CD4-positive, alpha-beta memory T cell (primary cell): Measurements from ENCODE around the gene SDHAF1. TPM values are rescaled to one million over a fixed set of nuclear protein-coding genes. Genes with fewer than 3 reads are reported as not detected.

ENCODE experiments used
- CTCF ChIA-PET: fragments of 350-600 bp; sonication (Branson Sonifier 250); formaldehyde crosslinking; loops from one replicate; lab custom pipeline; 2021; ENCODE audit warnings: inconsistent platforms; ENCODE audit not compliant: partially characterized antibody; lab: Charles Lee
- POLR2A ChIA-PET: fragments of 350-600 bp; sonication (Branson Sonifier 250); formaldehyde crosslinking; loops from one replicate; lab custom pipeline; 2021; ENCODE audit not compliant: partially characterized antibody; lab: Charles Lee
- DNase-seq, 5 donors: peaks; one replicate each; pipeline versions ENCODE4 v3.0.0 to v3.0.0-alpha.2; 2020 to 2022; ENCODE audit warnings: mixed read lengths in 1 of 5
- H3K27ac ChIP-seq: one replicate; pipeline ENCODE4 v1.7.0; 2013; ENCODE audit warnings: low read depth, low read length
- H3K27me3 ChIP-seq: 2 replicates; pipeline ENCODE4 v1.7.0; 2013; ENCODE audit warnings: mild to moderate bottlenecking, low read length, moderate library complexity; ENCODE audit not compliant: insufficient read depth
- H3K36me3 ChIP-seq: 2 replicates; pipeline ENCODE4 v1.7.0; 2013; ENCODE audit warnings: mild to moderate bottlenecking, low read length, moderate library complexity; ENCODE audit not compliant: insufficient read depth
- H3K4me1 ChIP-seq: 2 replicates; pipeline ENCODE4 v1.7.0; 2013; ENCODE audit warnings: mild to moderate bottlenecking, low read length, moderate library complexity; ENCODE audit not compliant: insufficient read depth
- H3K4me3 ChIP-seq, 2 donors: one replicate each; pipeline ENCODE4 v1.7.0; 2013; ENCODE audit warnings: low read length in 2 of 2, mild to moderate bottlenecking in 1 of 2
- H3K9me3 ChIP-seq, 2 donors: one replicate each; pipeline ENCODE4 v1.7.0; 2013; ENCODE audit warnings: low read length in 2 of 2, control low read depth in 1 of 2; ENCODE audit not compliant: control insufficient read depth in 1 of 2
- H3K27ac Mint-ChIP-seq, 7 donors: one replicate each; pipeline ENCODE4 v1.8.0; 2020 to 2021; ENCODE audit warnings: mixed read lengths in 7 of 7, mild to moderate bottlenecking in 6 of 7, inconsistent platforms in 3 of 7, moderate library complexity in 3 of 7
- H3K27me3 Mint-ChIP-seq, 2 donors: one replicate each; pipeline ENCODE4 v1.8.0; 2020 to 2021; ENCODE audit warnings: mixed read lengths in 2 of 2
- H3K36me3 Mint-ChIP-seq, 2 donors: one replicate each; pipeline ENCODE4 v1.8.0; 2020 to 2021; ENCODE audit warnings: mixed read lengths in 2 of 2, inconsistent platforms in 1 of 2, mild to moderate bottlenecking in 1 of 2
- H3K4me1 Mint-ChIP-seq, 4 donors: one replicate each; pipeline ENCODE4 v1.8.0; 2020 to 2021; ENCODE audit warnings: mixed read lengths in 4 of 4, mild to moderate bottlenecking in 1 of 4
- H3K4me3 Mint-ChIP-seq, 8 donors: one replicate each; pipeline ENCODE4 v1.8.0; 2020 to 2021; ENCODE audit warnings: mixed read lengths in 8 of 8, mild to moderate bottlenecking in 7 of 8, moderate library complexity in 6 of 8, inconsistent platforms in 3 of 8
- H3K9me3 Mint-ChIP-seq, 8 donors: one replicate each; pipeline ENCODE4 v1.8.0; 2020 to 2021; ENCODE audit warnings: mixed read lengths in 8 of 8, mild to moderate bottlenecking in 5 of 8, inconsistent platforms in 3 of 8, moderate library complexity in 1 of 8
- intact Hi-C: fragments of 100-400 bp; cut with micrococcal nuclease; formaldehyde crosslinking; loops from one replicate; pipeline ENCODE4 v1.15.1; 2023
- polyA plus RNA-seq, 2 donors: library from polyadenylated mRNA; unstranded; fragments of 300-500 nt; fragmentation: Illumina TruSeq; gene quantifications; one replicate each; pipeline ENCODE4 v1.2.3, GENCODE V29; 2021
- total RNA-seq, 2 experiments: library from RNA; stranded (reverse); gene quantifications; one replicate each; pipeline ENCODE4 v1.2.3, GENCODE V29; 2021

The SDHAF1 gene
- total and polyA plus RNA-seq, 4 experiments from 2014 or later: 21.9 to 41.3 (median 25.8) TPM

DNA sequence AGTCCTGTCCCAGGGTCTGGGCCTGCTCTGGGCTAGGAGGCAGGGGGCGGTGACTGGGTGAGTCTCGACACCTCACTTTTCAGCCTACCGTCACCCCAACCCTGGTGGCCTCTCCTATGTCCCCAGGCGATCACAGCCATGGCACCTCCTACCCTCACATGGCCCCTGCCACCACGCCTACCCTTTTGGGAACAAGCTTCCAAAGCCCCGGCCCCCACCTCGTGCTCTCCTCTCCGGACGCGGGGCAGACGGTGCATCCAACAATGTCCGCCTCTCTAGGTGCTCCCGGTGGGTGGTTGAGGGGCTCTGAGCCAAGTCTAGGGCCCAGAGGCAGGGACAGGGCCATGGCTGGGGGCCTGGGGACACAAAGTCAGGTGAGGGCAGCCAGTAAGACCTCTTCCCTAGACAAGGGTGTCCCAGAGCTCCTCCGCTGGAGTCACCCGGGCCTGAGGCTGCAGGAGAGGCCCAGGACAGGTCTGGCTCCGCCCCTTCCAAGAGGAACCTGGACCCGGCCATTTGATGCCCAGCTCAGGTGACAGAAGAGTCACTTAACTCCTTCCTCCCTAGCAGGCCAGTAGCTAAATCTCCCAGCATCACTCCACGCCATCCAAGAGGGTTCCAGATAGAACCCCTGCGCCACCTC is 13.5 kb downstream of the SDHAF1 start, which contains the start of gene SYNE4:
SYNE4 (minus strand) TSS at position 478 of the 643 bp plus-strand sequence; CDS start at position 346, 132 bp downstream.
- Mint-ChIP-seq H3K27me3 (no peaks in the 10 kb centered on the region), H3K27ac (peak within 1 kb of the TSS; percentile 7 to 90 (median 74)), H3K9me3 (no peaks in the 10 kb centered on the region), H3K4me3 (peak within 1 kb of the TSS; percentile 60 to 77 (median 72)), H3K36me3 (no peaks in the 10 kb centered on the region), H3K4me1 (peaks cover 15 to 32% (median 21%) of the 10 kb centered on the region in 4 donors)
- peaks cover 25% of the 10 kb centered on the region for H3K4me1 ChIP-seq
- no peak within 1 kb of the TSS for H3K27ac ChIP-seq
- no peaks in the 10 kb centered on the region for H3K36me3 ChIP-seq
- intact Hi-C loops: no loop called here
- no peaks in the 10 kb centered on the region for H3K9me3 ChIP-seq
- CTCF ChIA-PET: no interaction called here
- H3K4me3 ChIP-seq: peak within 1 kb of the TSS in 1 of 2 donors; percentile 28
- POLR2A ChIA-PET: interaction anchor here (0.9 to 1.5 kb wide), 3 partner anchors 13 to 77 kb away, joined by 3 to 8 read pairs (median 3); partner anchors contain the start of gene SDHAF1
- DNase-seq: no peak
- H3K27me3 ChIP-seq: no peaks in the 10 kb centered on the region

GRCh38 chr19:36009220-36009619 is 14.2 kb downstream of the SDHAF1 start:
- no peaks in the 10 kb centered on the region for H3K36me3 ChIP-seq
- peak in 4 of 5 donors; percentile 31 to 38 (median 36) for DNase-seq
- H3K4me1 ChIP-seq: peaks cover 28% of the 10 kb centered on the region
- Mint-ChIP-seq H3K9me3 (no peaks in the 10 kb centered on the region), H3K36me3 (peaks cover 0 to 4% of the 10 kb centered on the region in 2 donors), H3K27ac (peak overlapping the region in 4 of 7 donors; percentile 10 to 82 (median 76)), H3K4me3 (peak overlapping the region; percentile 60 to 77 (median 72)), H3K4me1 (peaks cover 18 to 39% (median 29%) of the 10 kb centered on the region in 4 donors), H3K27me3 (no peaks in the 10 kb centered on the region)
- POLR2A ChIA-PET: interaction anchor here (1.2 to 1.5 kb wide), 3 partner anchors 12 to 78 kb away, joined by 3 to 8 read pairs (median 4); partner anchors contain the start of gene SDHAF1
- H3K27ac ChIP-seq: no peak overlapping the region
- peak overlapping the region in 1 of 2 donors; percentile 28 for H3K4me3 ChIP-seq
- H3K9me3 ChIP-seq: no peaks in the 10 kb centered on the region
- no peaks in the 10 kb centered on the region for H3K27me3 ChIP-seq
- CTCF ChIA-PET: no interaction called here
- intact Hi-C loops: no loop called here

DNA sequence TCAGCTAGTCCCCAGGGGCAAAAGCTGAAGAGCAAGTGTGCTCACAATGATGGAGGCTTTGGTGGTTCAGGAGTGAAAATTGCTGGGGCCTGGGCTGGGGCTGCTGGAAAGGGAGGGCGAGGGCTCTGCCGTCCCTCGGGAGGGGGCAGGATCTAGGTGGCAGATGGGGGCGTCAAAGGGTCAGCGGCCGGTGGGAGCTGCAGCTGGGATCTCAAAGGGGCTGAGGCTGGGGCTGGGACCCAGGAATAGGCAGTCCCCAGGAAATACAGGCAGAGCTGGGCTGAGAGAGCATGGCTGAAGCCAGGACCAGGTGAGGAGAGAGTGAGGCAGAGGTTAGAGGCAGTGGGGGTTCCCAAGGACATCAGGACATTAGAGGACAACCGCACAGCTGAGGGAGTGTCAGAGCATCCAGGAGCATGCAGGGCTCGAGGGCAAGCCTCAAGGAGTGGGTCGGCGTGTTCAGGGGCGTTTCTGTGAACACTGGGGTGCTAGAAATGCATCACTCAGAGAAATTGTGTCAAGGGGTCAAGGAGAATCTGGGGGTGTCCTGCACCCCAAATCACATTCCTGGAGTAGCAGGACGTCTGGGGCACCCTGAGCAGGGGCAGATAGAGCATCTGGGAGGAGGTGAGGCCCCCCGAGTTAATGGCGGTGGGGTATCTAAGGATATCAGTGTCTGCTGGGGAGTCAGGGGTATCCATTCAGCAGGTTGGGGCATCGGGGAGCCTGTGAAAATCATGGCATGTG is 14.8 kb downstream of the SDHAF1 start:
- Mint-ChIP-seq H3K4me1 (peaks cover 22 to 45% (median 34%) of the 10 kb centered on the region in 4 donors), H3K4me3 (peak overlapping the region; percentile 60 to 77 (median 72)), H3K27ac (peak overlapping the region; percentile 7 to 90 (median 74)), H3K9me3 (no peaks in the 10 kb centered on the region), H3K36me3 (peaks cover 0 to 6% of the 10 kb centered on the region in 2 donors), H3K27me3 (no peaks in the 10 kb centered on the region)
- Histone ChIP-seq H3K27me3 (no peaks in the 10 kb centered on the region), H3K4me1 (peaks cover 32% of the 10 kb centered on the region), H3K4me3 (peak overlapping the region in 1 of 2 donors; percentile 28), H3K27ac (no peak overlapping the region), H3K9me3 (no peaks in the 10 kb centered on the region), H3K36me3 (no peaks in the 10 kb centered on the region)
- intact Hi-C loops: no loop called here
- POLR2A ChIA-PET: interaction anchor here (1.2 to 1.5 kb wide), 2 partner anchors 11 to 14 kb away, joined by 4 to 8 read pairs; partner anchors contain the start of gene SDHAF1
- no peak for DNase-seq
- CTCF ChIA-PET: no interaction called here

- Mint-ChIP-seq H3K4me1 (peaks cover 24 to 51% (median 35%) of the 10 kb centered on the region in 4 donors), H3K4me3 (peak overlapping the region in 3 of 8 donors; percentile 5 to 71 (median 46))
Observed at GRCh38 chr19:36010402-36010801, 15.4 kb downstream of the SDHAF1 start.

DNA sequence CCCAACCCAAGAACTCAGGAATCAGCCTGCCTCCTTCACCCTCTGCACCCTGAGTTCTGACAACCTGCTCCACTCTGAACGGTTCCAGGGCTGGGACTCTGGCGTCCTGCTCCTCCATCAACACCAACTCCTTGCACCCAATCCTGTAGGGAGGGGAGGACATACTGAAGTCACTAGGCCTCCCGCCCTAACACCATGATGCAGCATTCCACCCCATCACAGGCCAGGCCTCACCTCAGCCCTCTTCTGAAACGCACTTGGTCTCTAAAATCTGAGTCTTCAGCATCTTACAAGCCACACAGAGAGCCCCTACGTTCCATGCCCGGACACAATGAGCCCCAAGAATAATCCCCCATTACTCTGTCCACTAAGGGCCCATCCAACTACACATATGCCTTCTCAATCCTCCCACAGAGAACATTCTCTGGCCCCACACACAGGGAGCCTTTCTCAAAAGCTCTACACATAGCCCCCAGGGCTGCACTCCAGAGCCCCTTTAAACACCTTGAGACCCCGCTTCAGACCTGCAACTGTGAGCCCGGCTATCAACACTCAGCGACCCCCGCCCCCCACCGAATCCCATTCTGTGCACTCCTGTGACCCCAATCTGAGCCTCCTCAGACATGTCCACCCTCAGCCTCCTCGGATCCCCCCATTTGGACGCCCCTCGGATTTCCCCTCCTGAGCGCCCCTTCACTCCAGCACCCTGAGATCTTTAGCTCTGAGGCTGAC is 18.5 kb downstream of the SDHAF1 start:
- Mint-ChIP-seq H3K9me3 (no peaks in the 10 kb centered on the region), H3K4me3 (peak overlapping the region; percentile 94 to 99 (median 94)), H3K27me3 (no peaks in the 10 kb centered on the region), H3K4me1 (peaks cover 28 to 55% (median 33%) of the 10 kb centered on the region in 4 donors), H3K27ac (peak overlapping the region; percentile 85 to 99 (median 98)), H3K36me3 (peaks cover 0 to 6% of the 10 kb centered on the region in 2 donors)
- ChIA-PET POLR2A (interaction anchor here (0.6 to 2.0 kb wide), 14 partner anchors 10 to 201 kb away, joined by 3 to 20 read pairs (median 6); partner anchors contain the start of genes POLR2I, SDHAF1, TBCB and THAP8), CTCF (interaction anchor here (1.0 to 1.7 kb wide), 5 partner anchors 18 to 55 kb away, joined by 4 to 6 read pairs (median 4); partner anchors contain the start of gene THAP8)
- Histone ChIP-seq H3K4me1 (peaks cover 36% of the 10 kb centered on the region), H3K27ac (peak overlapping the region; percentile 74), H3K4me3 (peak overlapping the region; percentile 92), H3K27me3 (no peaks in the 10 kb centered on the region), H3K9me3 (no peaks in the 10 kb centered on the region), H3K36me3 (no peaks in the 10 kb centered on the region)
- DNase-seq: no peak
- intact Hi-C loops: loop anchor here (1.0 kb wide), 4 partner anchors 18 to 102 kb away; partner anchors contain the start of genes SDHAF1, TBCB, THAP8 and WDR62

More at GRCh38 chr19:36010402-36010801, 15.4 kb downstream of the SDHAF1 start:
- Histone ChIP-seq H3K4me3 (no peak overlapping the region), H3K4me1 (peaks cover 38% of the 10 kb centered on the region), H3K27me3 (no peaks in the 10 kb centered on the region), H3K27ac (no peak overlapping the region), H3K9me3 (no peaks in the 10 kb centered on the region), H3K36me3 (no peaks in the 10 kb centered on the region)
- CTCF ChIA-PET: no interaction called here
- Mint-ChIP-seq H3K27ac (peak overlapping the region in 6 of 7 donors; percentile 7 to 81 (median 69)), H3K27me3 (no peaks in the 10 kb centered on the region), H3K9me3 (no peaks in the 10 kb centered on the region), H3K36me3 (peaks cover 0 to 6% of the 10 kb centered on the region in 2 donors)
- intact Hi-C loops: no loop called here
- DNase-seq: no peak
- POLR2A ChIA-PET: interaction anchor here (1.2 to 1.5 kb wide), 2 partner anchors 11 to 15 kb away, joined by 4 to 8 read pairs; partner anchors contain the start of gene SDHAF1
